Mononuclear cell (primary cell): Measurements from ENCODE around the gene ZNF423. TPM values are rescaled to one million over a fixed set of nuclear protein-coding genes. Genes with fewer than 3 reads are reported as not detected.

Experiments used
- H3K27me3 ChIP-seq: 2 replicates; pipeline ENCODE4 v1.6.0; 2011; ENCODE audit warnings: low read length, control low read depth; ENCODE audit not compliant: insufficient read depth
- H3K4me1 ChIP-seq: 2 replicates; pipeline ENCODE4 v1.5.1; 2011; ENCODE audit warnings: mild to moderate bottlenecking, low read length, control low read depth; ENCODE audit not compliant: insufficient read depth
- H3K4me3 ChIP-seq: 2 replicates; pipeline ENCODE4 v1.5.1; 2011; ENCODE audit warnings: mild to moderate bottlenecking, low read length, moderate library complexity
- H3K9me3 ChIP-seq: 2 replicates; pipeline ENCODE4 v1.5.1; 2011; ENCODE audit warnings: low read depth, mild to moderate bottlenecking, control low read depth, low read length
- total RNA-seq: library from RNA; depleted of rRNA; stranded (reverse); fragments of >200 nt; gene quantifications from one replicate; pipeline ENCODE4 v1.2.3, GENCODE V29; 2012

Gene ZNF423
- total RNA-seq, 1 donor: under 0.01 TPM

GRCh38 chr16:49638673-49639610 is 217.0 kb downstream of the ZNF423 start:
- Histone ChIP-seq H3K4me3 (no peak overlapping the region), H3K27me3 (no peaks in the 10 kb centered on the region), H3K9me3 (no peaks in the 10 kb centered on the region), H3K4me1 (no peaks in the 10 kb centered on the region)

DNA sequence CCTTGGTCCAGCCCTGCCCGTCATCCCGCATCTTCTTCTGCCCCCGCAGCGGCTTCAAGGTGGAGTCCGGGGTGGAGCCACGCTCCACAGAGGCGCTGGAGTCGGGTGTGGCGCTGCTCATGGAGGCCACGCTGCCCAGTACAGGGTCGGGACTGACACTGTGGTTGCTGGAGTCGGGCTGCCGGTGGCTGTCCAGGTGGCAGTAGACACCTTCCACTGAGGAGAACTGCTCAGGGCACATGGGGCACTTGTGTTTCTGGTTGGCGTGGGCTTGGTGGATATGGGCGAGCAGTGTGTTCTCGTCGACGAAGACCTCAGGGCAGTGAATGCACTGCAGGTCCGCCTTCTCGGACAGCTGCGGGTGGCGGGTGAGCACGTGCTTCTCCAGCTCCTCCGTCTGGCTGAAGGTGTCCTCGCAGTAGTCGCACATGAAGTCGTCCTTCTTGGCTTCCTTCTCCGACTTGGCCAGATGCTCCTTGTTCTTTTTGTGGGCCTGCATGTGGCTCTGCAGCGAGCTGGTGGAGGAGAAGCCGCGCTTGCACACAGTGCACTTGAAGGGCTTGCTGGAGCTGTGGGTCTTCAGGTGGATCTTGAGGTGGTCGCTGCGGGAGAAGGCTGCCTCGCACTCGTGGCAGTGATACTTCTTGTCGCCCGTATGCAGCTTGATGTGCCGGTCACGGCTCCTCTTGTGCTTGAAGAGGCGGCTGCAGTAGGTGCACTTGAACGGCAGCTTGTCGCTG is 217.8 kb downstream of the ZNF423 start:
- H3K4me3 ChIP-seq: no peak overlapping the region
- H3K4me1 ChIP-seq: no peaks in the 10 kb centered on the region
- no peaks in the 10 kb centered on the region for H3K9me3 ChIP-seq
- H3K27me3 ChIP-seq: no peaks in the 10 kb centered on the region

DNA sequence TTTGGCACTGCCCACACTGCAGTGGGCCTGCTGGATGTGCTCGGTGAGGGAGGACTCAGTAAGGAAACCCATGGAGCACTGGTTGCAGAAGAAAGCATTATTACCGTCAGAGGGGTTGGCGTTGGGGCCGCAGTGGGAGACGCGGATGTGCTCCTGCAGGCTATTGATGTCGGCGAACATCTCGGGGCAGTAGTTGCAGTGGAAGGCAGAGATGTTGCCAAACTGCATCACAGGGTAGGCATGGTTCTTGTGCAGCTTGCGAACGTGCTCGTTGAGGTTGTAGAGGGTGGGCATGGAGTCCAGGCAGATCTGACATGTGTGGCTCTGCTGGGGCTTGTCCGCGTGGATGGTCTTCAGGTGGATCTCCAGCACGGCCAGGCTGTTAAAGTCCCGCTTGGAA is 218.4 kb downstream of the ZNF423 start:
- no peak overlapping the region for H3K4me3 ChIP-seq
- H3K4me1 ChIP-seq: no peaks in the 10 kb centered on the region
- H3K9me3 ChIP-seq: no peaks in the 10 kb centered on the region
- H3K27me3 ChIP-seq: no peaks in the 10 kb centered on the region

DNA sequence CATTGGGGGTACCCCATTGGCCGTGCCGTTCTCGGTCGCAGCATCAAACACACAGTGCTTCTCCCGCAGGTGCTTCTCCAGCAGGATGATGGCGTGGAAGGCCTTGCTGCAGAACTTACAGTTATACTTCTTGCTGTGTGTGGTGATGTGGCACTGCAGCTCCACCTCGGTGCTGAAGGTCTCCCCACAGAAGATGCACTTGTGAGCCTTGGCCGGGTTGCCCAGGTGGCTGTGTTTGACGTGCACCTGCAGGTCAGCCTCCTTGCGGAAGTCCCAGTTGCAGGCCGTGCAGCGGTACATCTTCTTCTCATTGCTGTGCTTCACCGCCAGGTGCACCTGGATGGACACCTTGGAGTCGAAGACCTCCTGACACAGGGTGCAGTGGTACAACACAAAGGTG is 219.3 kb downstream of the ZNF423 start:
- H3K4me3 ChIP-seq: no peak overlapping the region
- no peaks in the 10 kb centered on the region for H3K9me3 ChIP-seq
- H3K27me3 ChIP-seq: no peaks in the 10 kb centered on the region
- H3K4me1 ChIP-seq: no peaks in the 10 kb centered on the region

DNA sequence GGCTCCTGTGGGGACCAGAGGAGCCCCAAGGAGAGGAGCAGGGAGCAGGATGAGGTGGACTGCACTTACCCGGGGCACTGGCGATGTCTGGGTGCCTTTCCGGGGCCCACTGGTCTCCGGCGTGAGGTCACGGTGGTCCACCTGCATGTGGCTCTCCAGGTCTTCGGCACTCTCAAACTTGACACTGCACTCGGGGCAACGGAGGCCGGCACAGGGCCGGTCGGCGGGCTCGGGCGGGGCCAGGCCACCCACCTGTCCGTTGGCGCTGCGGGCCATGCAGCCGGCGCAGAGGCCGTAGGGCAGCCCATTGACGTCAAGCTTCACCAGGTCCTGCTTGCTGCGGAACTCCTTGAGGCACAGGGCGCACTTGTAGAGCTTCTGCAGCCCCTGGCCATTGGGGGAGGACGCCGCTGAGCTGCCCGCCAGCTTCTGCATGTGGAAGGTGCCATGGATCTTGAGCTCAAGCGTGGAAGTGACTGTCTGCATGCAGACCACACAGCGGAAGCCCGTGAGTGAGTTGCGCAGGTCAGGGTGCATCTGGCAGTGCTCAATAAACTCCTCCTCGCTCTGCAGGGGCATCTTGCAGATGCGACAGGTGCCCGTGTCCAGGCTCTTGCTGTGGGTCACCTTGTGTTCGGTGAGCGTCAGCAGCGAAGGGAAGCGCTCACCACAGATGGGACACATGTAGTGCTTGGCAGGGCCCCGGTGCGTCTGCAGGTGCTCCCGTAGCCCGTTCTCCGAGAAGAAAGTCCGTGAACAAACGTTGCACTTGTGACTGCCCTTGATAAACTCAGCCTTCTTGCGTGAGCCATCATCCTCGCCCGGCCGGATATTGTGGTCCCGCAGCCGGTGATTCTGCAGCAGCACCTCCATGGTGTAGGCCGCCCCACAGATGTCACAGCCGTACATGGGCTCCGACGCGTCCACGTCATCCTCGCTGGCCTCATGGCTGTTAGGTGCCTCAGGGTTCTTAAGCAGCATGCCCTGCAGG is 220.0 kb downstream of the ZNF423 start:
- no peaks in the 10 kb centered on the region for H3K4me1 ChIP-seq
- H3K4me3 ChIP-seq: no peak overlapping the region

GRCh38 chr16:49635009-49635350 is 220.9 kb downstream of the ZNF423 start:
- H3K9me3 ChIP-seq: no peaks in the 10 kb centered on the region
- H3K4me1 ChIP-seq: no peaks in the 10 kb centered on the region
- no peak overlapping the region for H3K4me3 ChIP-seq
- H3K27me3 ChIP-seq: no peaks in the 10 kb centered on the region

More for the DNA sequence above, 220.0 kb downstream of the ZNF423 start:
- H3K27me3 ChIP-seq: no peaks in the 10 kb centered on the region
- no peaks in the 10 kb centered on the region for H3K9me3 ChIP-seq

- H3K4me3 ChIP-seq: no peak overlapping the region
- no peaks in the 10 kb centered on the region for H3K27me3 ChIP-seq
- no peaks in the 10 kb centered on the region for H3K9me3 ChIP-seq
- H3K4me1 ChIP-seq: no peaks in the 10 kb centered on the region
Measured at GRCh38 chr16:49634235-49635008, 221.5 kb downstream of the ZNF423 start.

DNA sequence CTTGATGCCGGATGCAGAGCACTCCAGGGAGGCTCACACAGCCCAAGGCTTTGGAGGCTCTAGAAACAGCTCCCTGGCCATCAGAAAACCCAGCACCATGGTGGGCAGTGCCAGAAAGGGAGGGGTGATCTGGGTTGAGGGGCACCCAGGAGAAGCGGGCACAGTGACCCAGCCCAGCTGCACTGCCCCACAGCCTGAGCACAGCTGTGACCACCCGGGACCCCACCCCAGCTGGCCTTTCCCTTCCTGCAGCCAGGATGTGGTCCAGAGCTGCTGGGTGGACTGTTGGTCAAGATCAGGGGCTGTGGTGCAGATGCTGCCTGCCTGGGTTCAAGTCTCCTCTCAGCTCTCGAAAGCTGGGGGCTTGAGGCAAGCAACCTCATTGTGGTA is 223.1 kb downstream of the ZNF423 start:
- no peaks in the 10 kb centered on the region for H3K9me3 ChIP-seq
- H3K4me3 ChIP-seq: no peak overlapping the region
- no peaks in the 10 kb centered on the region for H3K4me1 ChIP-seq
- H3K27me3 ChIP-seq: no peaks in the 10 kb centered on the region

- H3K4me3 ChIP-seq: no peak overlapping the region
- H3K4me1 ChIP-seq: no peaks in the 10 kb centered on the region
- H3K27me3 ChIP-seq: no peaks in the 10 kb centered on the region
- H3K9me3 ChIP-seq: no peaks in the 10 kb centered on the region
Measured at GRCh38 chr16:49632086-49632794, 223.7 kb downstream of the ZNF423 start.

GRCh38 chr16:49631187-49632041 is 224.5 kb downstream of the ZNF423 start:
- no peaks in the 10 kb centered on the region for H3K27me3 ChIP-seq
- H3K4me3 ChIP-seq: no peak overlapping the region
- H3K9me3 ChIP-seq: no peaks in the 10 kb centered on the region
- no peaks in the 10 kb centered on the region for H3K4me1 ChIP-seq

DNA sequence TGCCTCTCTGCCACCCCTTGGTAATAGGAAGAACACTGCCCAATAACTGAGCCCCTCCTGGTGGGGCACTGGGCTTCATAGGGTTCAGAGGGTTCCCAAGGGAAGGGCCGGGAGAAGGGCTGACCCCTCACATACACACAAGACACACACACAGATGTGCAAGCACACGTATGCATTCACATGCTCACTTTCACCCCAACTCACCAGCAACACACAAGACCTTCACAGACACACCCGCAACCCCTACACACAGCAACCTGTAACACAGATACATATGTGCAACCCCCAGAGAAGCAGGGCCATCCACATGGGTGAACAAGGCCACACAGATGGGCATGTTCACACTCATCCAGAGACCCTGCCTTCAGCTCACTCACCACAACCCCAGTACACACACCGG is 225.1 kb downstream of the ZNF423 start:
- no peaks in the 10 kb centered on the region for H3K4me1 ChIP-seq
- no peak overlapping the region for H3K4me3 ChIP-seq
- no peaks in the 10 kb centered on the region for H3K9me3 ChIP-seq
- no peaks in the 10 kb centered on the region for H3K27me3 ChIP-seq

DNA sequence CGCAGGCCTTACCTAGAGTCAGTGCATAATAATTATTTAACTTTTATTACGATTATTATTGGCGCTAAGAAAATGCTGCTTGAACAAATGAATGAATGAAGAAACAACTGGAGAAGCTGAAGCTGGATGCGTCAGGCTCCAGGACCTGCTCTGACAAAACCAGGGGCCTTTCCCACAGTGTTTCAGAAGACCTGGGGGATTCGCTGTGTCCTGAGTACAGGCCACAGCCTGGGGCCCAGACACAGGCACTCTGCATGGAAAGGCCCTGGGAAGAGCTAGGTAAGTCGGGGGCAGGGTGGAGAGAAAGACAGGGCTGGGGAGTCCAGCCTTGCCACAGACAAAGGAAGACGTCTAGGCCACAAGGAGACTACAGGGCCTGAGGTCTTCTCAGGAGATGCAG is 226.1 kb downstream of the ZNF423 start:
- Histone ChIP-seq H3K4me3 (no peak overlapping the region), H3K4me1 (no peaks in the 10 kb centered on the region), H3K9me3 (no peaks in the 10 kb centered on the region), H3K27me3 (no peaks in the 10 kb centered on the region)

DNA sequence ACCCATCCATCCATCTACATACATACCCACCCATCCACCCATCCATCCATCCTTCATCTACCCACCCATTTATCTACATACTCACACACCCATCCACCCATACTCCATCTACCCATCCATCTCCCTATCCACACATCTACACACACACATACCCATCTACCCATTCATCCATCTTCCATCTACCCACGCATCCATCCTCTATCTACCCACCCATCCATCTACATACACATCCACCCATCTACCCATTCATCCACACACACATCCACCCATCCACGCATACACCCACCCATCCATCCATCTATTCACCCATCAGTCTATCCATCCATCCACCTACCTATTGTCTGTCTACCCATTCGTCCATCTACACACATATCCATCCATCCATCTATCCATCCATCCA is 227.8 kb downstream of the ZNF423 start:
- no peak overlapping the region for H3K4me3 ChIP-seq
- no peaks in the 10 kb centered on the region for H3K4me1 ChIP-seq
- no peaks in the 10 kb centered on the region for H3K9me3 ChIP-seq
- H3K27me3 ChIP-seq: no peaks in the 10 kb centered on the region
